NCI-H526 (cell line): ENCODE results near the gene SPRED2.
A peak's percentile ranks its signal among the peaks of the same experiment; 100 is the strongest.

Experiments used
- DNase-seq, 2 experiments: peaks; one replicate each; lab custom pipeline; 2025; lab: John Stamatoyannopoulos, UW

SPRED2 gene

GRCh38 chr2:65277791-65278483 is 154.5 kb downstream of the SPRED2 start:
- no peak for DNase-seq

GRCh38 chr2:65277118-65277517 is 155.3 kb downstream of the SPRED2 start:
- DNase-seq: no peak

- no peak for DNase-seq
Measured at GRCh38 chr2:65276609-65277008, 155.8 kb downstream of the SPRED2 start.

- no peak for DNase-seq
Measured at GRCh38 chr2:65275141-65275915, 157.1 kb downstream of the SPRED2 start.

GRCh38 chr2:65273344-65273743 is 159.1 kb downstream of the SPRED2 start:
- DNase-seq: no peak

GRCh38 chr2:65268957-65269356 is 163.4 kb downstream of the SPRED2 start:
- no peak for DNase-seq

- no peak for DNase-seq
Measured at GRCh38 chr2:65267008-65267407, 165.4 kb downstream of the SPRED2 start.

GRCh38 chr2:65265671-65266045 is 166.7 kb downstream of the SPRED2 start:
- no peak for DNase-seq

GRCh38 chr2:65264821-65265670 is 167.4 kb downstream of the SPRED2 start:
- DNase-seq: peak; percentile 23 to 77

- DNase-seq: peak; percentile 73 to 83
Measured at GRCh38 chr2:65263986-65264385, 168.4 kb downstream of the SPRED2 start.

GRCh38 chr2:65263262-65263661 is 169.1 kb downstream of the SPRED2 start:
- DNase-seq: no peak

GRCh38 chr2:65261676-65262075 is 170.7 kb downstream of the SPRED2 start:
- peak; percentile 4 to 15 for DNase-seq
